GM19438 (cell line): Measurements from ENCODE around the gene NYNRIN.
"Not testable (repeated sequence)": the region's sequence is repeated elsewhere in the genome, so short reads cannot be mapped to it uniquely, and the experiment has no call there.

Source experiments
- ATAC-seq: cut with Tn5 transposase; IDR thresholded peaks from one replicate; pipeline ENCODE4 v1.9.1; 2021; ENCODE audit warnings: low read depth; ENCODE audit not compliant: unreplicated experiment

Gene NYNRIN

GRCh38 chr14:24441485-24441884 lies 42.7 kb downstream of the NYNRIN start:
- ATAC-seq, result no peak

GRCh38 chr14:24441904-24442239 lies 43.1 kb downstream of the NYNRIN start:
- ATAC-seq, result no peak

- peak; percentile 88 for ATAC-seq
These were observed 43.6 kb downstream of the NYNRIN start, which contains the start of gene SDR39U1 for GRCh38 chr14:24442240-24443052. TSS of gene SDR39U1 (minus strand) at chr14:24442776. CDS start at chr14:24442769, 7 bp downstream.

- no peak for ATAC-seq
These were observed 44.4 kb downstream of the NYNRIN start for GRCh38 chr14:24443053-24443665.

- not testable (repeated sequence) for ATAC-seq
These were observed 52.0 kb downstream of the NYNRIN start for GRCh38 chr14:24450828-24451227.

- ATAC-seq, result no peak
These were observed 58.2 kb downstream of the NYNRIN start for GRCh38 chr14:24456980-24457379.

- ATAC-seq, result no peak
These were observed 59.9 kb downstream of the NYNRIN start for GRCh38 chr14:24458736-24459135.

GRCh38 chr14:24459331-24459730 lies 60.5 kb downstream of the NYNRIN start:
- ATAC-seq, result no peak

GRCh38 chr14:24461336-24461735 lies 62.5 kb downstream of the NYNRIN start:
- no peak for ATAC-seq

- no peak for ATAC-seq
These were observed 64.4 kb downstream of the NYNRIN start for GRCh38 chr14:24463017-24463883.

- no peak for ATAC-seq
These were observed 65.3 kb downstream of the NYNRIN start for GRCh38 chr14:24463884-24464785.

- ATAC-seq, result no peak
These were observed 66.6 kb downstream of the NYNRIN start for GRCh38 chr14:24465368-24465767.

GRCh38 chr14:24465805-24466204 lies 67.0 kb downstream of the NYNRIN start:
- ATAC-seq, result no peak
